SK-N-SH (cell line): ENCODE data around the gene CCDC50.

Source experiments
- CTCF ChIP-seq: fragments of 200-600 bp; sonication (generic); IDR thresholded peaks from 2 replicates; pipeline ENCODE4 v1.6.1; 2017; ENCODE audit warnings: antibody characterized with exemption, mild to moderate bottlenecking, moderate library complexity
- REST ChIP-seq: IDR thresholded peaks from 2 replicates; pipeline ENCODE4 v1.6.1; 2012; ENCODE audit warnings: mild to moderate bottlenecking, low read depth, low read length, moderate library complexity

- TF ChIP-seq REST = no peak
- no peak for TF ChIP-seq CTCF
These were observed 32.8 kb downstream of the CCDC50 start for GRCh38 chr3:191362037-191362436.
